Esophagus (tissue), 2 donors: ENCODE results near the gene S100A9. TPM values are rescaled to one million over a fixed set of nuclear protein-coding genes. Genes with fewer than 3 reads are reported as not detected.

Source experiments
- H3K27ac ChIP-seq, 2 donors: one replicate each; pipeline ENCODE4 v1.5.1; 2013; ENCODE audit warnings: low read depth in 2 of 2, mild to moderate bottlenecking in 2 of 2, inconsistent platforms in 1 of 2, low read length in 1 of 2, moderate library complexity in 1 of 2
- H3K27me3 ChIP-seq, 2 donors: one replicate each; pipeline ENCODE4 v1.6.1; 2013; ENCODE audit warnings: low read length in 2 of 2, control low read depth in 1 of 2, mild to moderate bottlenecking in 1 of 2; ENCODE audit not compliant: insufficient read depth in 2 of 2, control insufficient read depth in 1 of 2
- H3K36me3 ChIP-seq, 2 donors: one replicate each; pipeline ENCODE4 v1.6.1; 2013; ENCODE audit warnings: low read length in 1 of 2; ENCODE audit not compliant: control insufficient read depth in 2 of 2, insufficient read depth in 2 of 2
- H3K4me1 ChIP-seq, 2 donors: one replicate each; pipeline ENCODE4 v1.6.1; 2013; ENCODE audit warnings: low read length in 1 of 2; ENCODE audit not compliant: control insufficient read depth in 2 of 2, insufficient read depth in 2 of 2
- H3K4me3 ChIP-seq, 2 donors: one replicate each; pipeline ENCODE4 v1.5.1; 2013; ENCODE audit warnings: low read length in 2 of 2, mild to moderate bottlenecking in 2 of 2, low read depth in 1 of 2, moderate library complexity in 1 of 2
- H3K9me3 ChIP-seq, 2 donors: one replicate each; pipeline ENCODE4 v1.6.1; 2013; ENCODE audit warnings: mild to moderate bottlenecking in 2 of 2, low read depth in 1 of 2, low read length in 1 of 2, moderate library complexity in 1 of 2; ENCODE audit not compliant: control insufficient read depth in 2 of 2, insufficient read depth in 1 of 2
- WGBS, 2 donors: extraction: QIAGEN DNeasy Blood & Tissue Kit; methylation state at CpG; one replicate each; pipeline ENCODE4 v1.1.7; 2013; 5-methylcytosine and 5-hydroxymethylcytosine counted together
- polyA plus RNA-seq, 2 donors: library from polyadenylated mRNA; stranded (reverse); fragments of 200-250 nt; gene quantifications; one replicate each; pipeline ENCODE4 v1.2.3, GENCODE V29; 2013
- donor health status: healthy with polysubstance abuse.
- donor health status: Bipolar disorder and iron deficiency.

S100A9 gene
- polyA plus RNA-seq, 2 donors = 47,233 to 60,368 TPM

DNA sequence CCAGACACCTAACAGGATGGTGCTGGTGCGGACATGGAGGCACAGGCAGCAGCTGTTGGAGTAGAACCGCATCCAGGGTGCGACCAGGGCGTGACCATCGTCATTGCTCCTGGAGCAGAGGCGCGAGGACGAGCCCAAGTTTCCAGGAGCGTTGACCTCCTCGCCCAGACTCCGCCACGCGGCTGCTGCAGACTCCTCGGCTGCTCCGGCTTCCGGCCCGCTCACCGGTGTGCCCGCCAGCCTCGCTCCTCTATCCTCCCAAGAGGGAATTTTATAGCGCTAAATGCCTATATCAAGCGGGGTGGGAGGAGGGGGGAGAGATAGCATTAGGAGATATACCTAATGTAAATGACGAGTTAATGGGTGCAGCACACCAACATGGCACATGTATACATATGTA is 23.1 kb downstream of the S100A9 start:
- H3K9me3 ChIP-seq = peaks cover 0 to 3% of the 10 kb centered on the region in 2 donors
- H3K4me3 ChIP-seq = no peak overlapping the region
- H3K36me3 ChIP-seq = no peaks in the 10 kb centered on the region
- 89 to 93% methylated on average over 23 of the region's 23 CpGs for WGBS, 2 donors
- H3K27me3 ChIP-seq = no peaks in the 10 kb centered on the region
- H3K4me1 ChIP-seq = peaks cover 0 to 12% of the 10 kb centered on the region in 2 donors
- H3K27ac ChIP-seq = no peak overlapping the region

GRCh38 chr1:153384958-153385580 is 27.4 kb downstream of the S100A9 start:
- H3K4me1 ChIP-seq = peaks cover 0 to 8% of the 10 kb centered on the region in 2 donors
- no peak overlapping the region for H3K4me3 ChIP-seq
- 62 to 70% methylated on average over 4 of the region's 4 CpGs for WGBS, 2 donors
- H3K27ac ChIP-seq = peak overlapping the region; percentile 86 to 95
- no peaks in the 10 kb centered on the region for H3K27me3 ChIP-seq
- peaks cover 0 to 3% of the 10 kb centered on the region in 2 donors for H3K9me3 ChIP-seq
- no peaks in the 10 kb centered on the region for H3K36me3 ChIP-seq

GRCh38 chr1:153386500-153386901 is 28.8 kb downstream of the S100A9 start:
- Histone ChIP-seq H3K36me3 (no peaks in the 10 kb centered on the region), H3K27me3 (no peaks in the 10 kb centered on the region), H3K9me3 (no peaks in the 10 kb centered on the region), H3K27ac (peak overlapping the region; percentile 80 to 90), H3K4me3 (no peak overlapping the region), H3K4me1 (peaks cover 0 to 11% of the 10 kb centered on the region in 2 donors)
- WGBS, 2 donors = 31 to 45% methylated on average over 5 of the region's 5 CpGs

GRCh38 chr1:153387001-153387400 is 29.3 kb downstream of the S100A9 start:
- Histone ChIP-seq H3K4me1 (peaks cover 0 to 13% of the 10 kb centered on the region in 2 donors), H3K36me3 (no peaks in the 10 kb centered on the region), H3K27me3 (no peaks in the 10 kb centered on the region), H3K4me3 (no peak overlapping the region), H3K9me3 (no peaks in the 10 kb centered on the region), H3K27ac (peak overlapping the region; percentile 80 to 90)
- WGBS, 2 donors = 83 to 91% methylated on average over 4 of the region's 4 CpGs

GRCh38 chr1:153387785-153388184 is 30.1 kb downstream of the S100A9 start:
- Histone ChIP-seq H3K4me3 (no peak overlapping the region), H3K4me1 (peaks cover 0 to 16% of the 10 kb centered on the region in 2 donors), H3K27me3 (no peaks in the 10 kb centered on the region), H3K27ac (peak overlapping the region; percentile 82 to 84), H3K36me3 (no peaks in the 10 kb centered on the region), H3K9me3 (no peaks in the 10 kb centered on the region)
- 79 to 85% methylated on average over 4 of the region's 4 CpGs for WGBS, 2 donors

GRCh38 chr1:153389401-153389800 is 31.7 kb downstream of the S100A9 start:
- Histone ChIP-seq H3K9me3 (no peaks in the 10 kb centered on the region), H3K27ac (peak overlapping the region; percentile 89 to 95), H3K27me3 (no peaks in the 10 kb centered on the region), H3K4me1 (peaks cover 0 to 20% of the 10 kb centered on the region in 2 donors), H3K4me3 (peak overlapping the region; percentile 53 to 64), H3K36me3 (no peaks in the 10 kb centered on the region)
- WGBS, 2 donors = 84 to 85% methylated on average over 1 of the region's 1 CpG

- 52 to 61% methylated on average over 17 of the region's 17 CpGs for WGBS, 2 donors
- Histone ChIP-seq H3K4me3 (peak overlapping the region; percentile 53 to 64), H3K9me3 (no peaks in the 10 kb centered on the region), H3K4me1 (peaks cover 0 to 26% of the 10 kb centered on the region in 2 donors), H3K27ac (peak overlapping the region; percentile 89 to 95), H3K27me3 (no peaks in the 10 kb centered on the region), H3K36me3 (no peaks in the 10 kb centered on the region)
Observed at GRCh38 chr1:153389973-153390879, 32.6 kb downstream of the S100A9 start.

DNA sequence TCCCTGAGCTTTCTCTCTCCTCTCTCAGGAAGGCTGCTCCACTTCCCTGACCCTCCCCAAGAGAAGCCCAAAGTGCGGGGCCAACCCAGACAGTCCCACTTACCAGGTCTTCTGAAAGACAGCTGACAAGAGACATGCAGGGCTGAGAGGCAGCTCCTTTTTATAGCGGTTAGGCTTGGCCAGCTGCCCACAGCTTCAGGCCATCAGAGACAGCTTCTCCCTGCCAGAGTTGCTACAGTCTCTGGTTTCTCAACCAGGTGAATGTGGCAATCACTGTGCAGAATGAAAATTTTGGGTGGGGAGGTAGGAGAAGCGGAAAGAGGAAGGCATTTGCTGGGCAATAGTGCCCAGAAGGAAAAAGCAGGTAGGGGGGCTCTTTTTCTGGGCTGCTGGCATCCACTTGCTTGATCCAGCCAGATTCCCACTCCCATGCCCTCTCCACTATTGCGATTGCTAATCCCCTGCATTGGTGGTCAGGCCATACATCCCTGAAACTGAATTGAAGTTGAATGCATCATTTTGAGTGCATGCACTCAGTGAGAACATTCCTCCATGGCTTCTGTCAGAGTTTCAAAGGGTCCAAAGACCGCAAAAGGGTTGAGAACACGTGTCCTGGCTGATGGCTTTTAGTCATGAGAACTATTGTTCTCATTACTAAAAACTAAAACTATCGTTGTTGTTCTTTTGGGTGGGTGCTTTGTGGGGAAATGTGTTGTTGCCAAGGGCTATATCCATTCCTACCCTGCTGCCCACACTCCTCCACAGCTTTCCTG is 33.5 kb downstream of the S100A9 start, which contains the start of gene S100A8:
Gene S100A8 (minus strand): TSS at position 136 of the 773 bp plus-strand sequence. CDS start 538 bp downstream, outside the sequence.
- H3K27me3 ChIP-seq = no peaks in the 10 kb centered on the region
- peak within 1 kb of the TSS; percentile 89 to 95 for H3K27ac ChIP-seq
- H3K4me1 ChIP-seq = peaks cover 0 to 28% of the 10 kb centered on the region in 2 donors
- 48 to 55% methylated on average over 7 of the region's 7 CpGs for WGBS, 2 donors
- peak within 1 kb of the TSS; percentile 53 to 64 for H3K4me3 ChIP-seq
- H3K9me3 ChIP-seq = no peaks in the 10 kb centered on the region
- H3K36me3 ChIP-seq = no peaks in the 10 kb centered on the region

DNA sequence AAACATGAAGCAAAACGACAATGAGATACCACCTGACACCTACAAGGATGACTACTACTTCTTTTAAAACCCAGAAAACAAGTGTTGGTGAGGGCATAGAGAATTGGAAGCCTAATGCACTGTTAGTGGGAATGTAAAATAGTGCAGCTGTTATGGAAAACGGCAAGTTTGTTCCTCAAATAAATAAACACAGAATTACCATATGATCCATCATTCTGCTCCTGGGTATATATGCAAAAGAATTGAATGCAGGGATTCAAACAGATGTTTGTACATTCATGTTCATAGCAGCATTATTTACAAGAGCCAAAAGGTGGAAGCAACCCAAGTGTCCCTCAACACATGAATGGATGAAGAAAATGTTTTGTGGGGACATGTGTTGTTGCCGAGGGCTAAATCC is 34.6 kb downstream of the S100A9 start:
- Histone ChIP-seq H3K4me3 (peak overlapping the region; percentile 5 to 18), H3K9me3 (peaks cover 0 to 2% of the 10 kb centered on the region in 2 donors), H3K36me3 (no peaks in the 10 kb centered on the region), H3K4me1 (peaks cover 0 to 25% of the 10 kb centered on the region in 2 donors), H3K27me3 (no peaks in the 10 kb centered on the region), H3K27ac (peak overlapping the region; percentile 63 to 90)
- 47 to 48% methylated on average over 3 of the region's 3 CpGs for WGBS, 2 donors
